HK-2 (cell line): ENCODE results near the gene HMGN1.

ENCODE experiments used
- DNase-seq: peaks from one replicate; pipeline ENCODE4 v3.0.0-alpha.2; 2018; ENCODE audit not compliant: unreplicated experiment

Gene HMGN1

GRCh38 chr21:39367783-39368182, 18.9 kb upstream of the HMGN1 start:
- no peak for DNase-seq

GRCh38 chr21:39366563-39366962, 17.7 kb upstream of the HMGN1 start:
- no peak for DNase-seq

GRCh38 chr21:39364949-39365348, 16.1 kb upstream of the HMGN1 start:
- DNase-seq: no peak

GRCh38 chr21:39363607-39364555, 15.0 kb upstream of the HMGN1 start:
- no peak for DNase-seq

- no peak for DNase-seq
Observed at GRCh38 chr21:39362733-39363132, 13.8 kb upstream of the HMGN1 start.

GRCh38 chr21:39359382-39359781, 10.5 kb upstream of the HMGN1 start:
- DNase-seq: no peak

GRCh38 chr21:39353295-39353694, 4.4 kb upstream of the HMGN1 start:
- DNase-seq: no peak

GRCh38 chr21:39350094-39351005, 1.5 kb upstream of the HMGN1 start:
- no peak for DNase-seq

- peak; percentile 94 for DNase-seq
Observed at GRCh38 chr21:39349211-39350093, 564 bp upstream of the HMGN1 start.

- DNase-seq: no peak
Observed at GRCh38 chr21:39348040-39348354, 891 bp downstream of the HMGN1 start.

- no peak for DNase-seq
Observed at GRCh38 chr21:39347537-39347936, 1.4 kb downstream of the HMGN1 start.

- DNase-seq: no peak
Observed at GRCh38 chr21:39346671-39347331, 2.1 kb downstream of the HMGN1 start.

GRCh38 chr21:39346206-39346605, 2.7 kb downstream of the HMGN1 start:
- no peak for DNase-seq

GRCh38 chr21:39345440-39345839, 3.4 kb downstream of the HMGN1 start:
- DNase-seq: no peak

GRCh38 chr21:39344848-39345247, 4.0 kb downstream of the HMGN1 start:
- DNase-seq: no peak

- DNase-seq: no peak
Observed at GRCh38 chr21:39341249-39341923, 7.5 kb downstream of the HMGN1 start.

GRCh38 chr21:39340687-39341086, 8.2 kb downstream of the HMGN1 start:
- DNase-seq: no peak

GRCh38 chr21:39339231-39339630, 9.7 kb downstream of the HMGN1 start:
- DNase-seq: no peak

GRCh38 chr21:39336457-39337008, 12.4 kb downstream of the HMGN1 start:
- no peak for DNase-seq

GRCh38 chr21:39334611-39335010, 14.3 kb downstream of the HMGN1 start:
- no peak for DNase-seq
